ENCODE results near the gene TSGA10IP.

DNA sequence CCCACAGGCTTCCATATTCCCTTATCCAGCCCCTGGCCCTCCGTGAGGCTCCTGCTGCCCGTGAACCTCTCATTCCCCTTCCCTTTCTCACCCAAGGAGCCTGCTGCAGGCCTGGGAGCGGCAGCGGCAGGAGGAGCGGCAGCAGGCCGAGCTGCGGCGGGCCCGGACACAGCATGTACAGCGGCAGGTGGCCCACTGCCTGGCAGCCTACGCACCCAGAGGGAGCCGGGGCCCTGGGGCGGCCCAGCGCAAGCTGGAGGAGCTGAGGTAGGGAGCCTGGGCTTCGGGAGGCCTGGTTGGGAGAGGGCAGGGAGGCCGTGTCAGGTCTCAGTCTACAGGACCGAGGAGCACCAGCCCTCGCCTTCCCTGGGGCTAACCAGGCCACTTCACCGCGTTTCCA lies 8.2 kb downstream of the TSGA10IP start:
- TF ChIP-seq, protein P1, sequence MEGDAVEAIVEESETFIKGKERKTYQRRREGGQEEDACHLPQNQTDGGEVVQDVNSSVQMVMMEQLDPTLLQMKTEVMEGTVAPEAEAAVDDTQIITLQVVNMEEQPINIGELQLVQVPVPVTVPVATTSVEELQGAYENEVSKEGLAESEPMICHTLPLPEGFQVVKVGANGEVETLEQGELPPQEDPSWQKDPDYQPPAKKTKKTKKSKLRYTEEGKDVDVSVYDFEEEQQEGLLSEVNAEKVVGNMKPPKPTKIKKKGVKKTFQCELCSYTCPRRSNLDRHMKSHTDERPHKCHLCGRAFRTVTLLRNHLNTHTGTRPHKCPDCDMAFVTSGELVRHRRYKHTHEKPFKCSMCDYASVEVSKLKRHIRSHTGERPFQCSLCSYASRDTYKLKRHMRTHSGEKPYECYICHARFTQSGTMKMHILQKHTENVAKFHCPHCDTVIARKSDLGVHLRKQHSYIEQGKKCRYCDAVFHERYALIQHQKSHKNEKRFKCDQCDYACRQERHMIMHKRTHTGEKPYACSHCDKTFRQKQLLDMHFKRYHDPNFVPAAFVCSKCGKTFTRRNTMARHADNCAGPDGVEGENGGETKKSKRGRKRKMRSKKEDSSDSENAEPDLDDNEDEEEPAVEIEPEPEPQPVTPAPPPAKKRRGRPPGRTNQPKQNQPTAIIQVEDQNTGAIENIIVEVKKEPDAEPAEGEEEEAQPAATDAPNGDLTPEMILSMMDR (IDR thresholded peaks at IDR 0.05), result no peak
- TF ChIP-seq POLR2AphosphoS5 (IDR thresholded peaks at IDR 0.05) (no peak), POLR2A (IDR thresholded peaks at IDR 0.05) (no peak)
